Activated CD8-positive, alpha-beta T cell treated with anti-CD3 and anti-CD28 coated beads, Interleukin-2, amount 10 ng/mL, durations not matched to agents 7 days and 5 days (primary cell): Measurements from ENCODE around the gene TAF11L11. TPM values are rescaled to one million over a fixed set of nuclear protein-coding genes. Genes with fewer than 3 reads are reported as not detected.
"Not testable (repeated sequence)": the region's sequence is repeated elsewhere in the genome, so short reads cannot be mapped to it uniquely, and the experiment has no call there.

ENCODE experiments used
- ATAC-seq: fragments of 150-1000 bp; cut with Tn5 transposase; one replicate; pipeline ENCODE4 v1.10.0; 2021; ENCODE audit warnings: moderate library complexity
- CTCF ChIA-PET: fragments of 350-600 bp; sonication (Branson Sonifier 250); formaldehyde crosslinking; loops from one replicate; lab custom pipeline; 2021; ENCODE audit warnings: antibody characterized with exemption; lab: Charles Lee
- POLR2A ChIA-PET: fragments of 350-600 bp; sonication (Branson Sonifier 250); formaldehyde crosslinking; loops from one replicate; lab custom pipeline; 2021; ENCODE audit warnings: antibody characterized with exemption; lab: Charles Lee
- DNase-seq: peaks from one replicate; pipeline ENCODE4 v3.0.0-alpha.2; 2020
- H3K27ac Mint-ChIP-seq: one replicate; pipeline ENCODE4 v1.8.0; 2021; ENCODE audit warnings: mild to moderate bottlenecking, mixed read lengths
- H3K27me3 Mint-ChIP-seq: one replicate; pipeline ENCODE4 v1.8.0; 2021; ENCODE audit warnings: low read depth, mixed read lengths
- H3K36me3 Mint-ChIP-seq: one replicate; pipeline ENCODE4 v1.8.0; 2021; ENCODE audit warnings: low read depth, mixed read lengths
- H3K4me1 Mint-ChIP-seq: one replicate; pipeline ENCODE4 v1.8.0; 2021; ENCODE audit warnings: low read depth, mixed read lengths
- H3K4me3 Mint-ChIP-seq: one replicate; pipeline ENCODE4 v1.8.0; 2021; ENCODE audit warnings: mild to moderate bottlenecking, mixed read lengths
- H3K9me3 Mint-ChIP-seq: one replicate; pipeline ENCODE4 v1.8.0; 2022; ENCODE audit warnings: mixed read lengths; ENCODE audit not compliant: insufficient read depth
- total RNA-seq, 2 experiments: library from RNA; stranded (reverse); gene quantifications; one replicate each; pipeline ENCODE4 v1.2.3, GENCODE V29; 2021

TAF11L11 gene
- total RNA-seq, 2 experiments from 2014 or later: not detected

DNA sequence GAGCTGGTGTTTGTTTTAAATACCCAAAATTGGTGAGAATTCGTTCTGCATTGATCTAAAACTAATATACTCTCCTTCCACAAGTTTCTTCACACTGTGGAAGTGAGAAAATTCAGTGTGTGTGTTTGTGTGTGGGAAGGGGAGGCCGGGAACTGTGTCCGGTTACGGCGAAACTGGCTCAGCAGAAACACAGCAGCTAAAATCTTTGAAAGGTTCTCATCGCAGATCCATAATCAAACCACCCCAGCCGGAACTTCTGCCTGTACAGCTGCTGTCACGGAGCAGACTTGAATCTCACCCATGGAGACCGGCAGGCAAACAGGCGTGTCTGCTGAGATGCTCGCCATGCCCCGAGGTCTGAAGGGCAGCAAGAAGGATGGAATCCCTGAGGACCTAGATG lies 27.8 kb downstream of the TAF11L11 start, which contains the start of gene TAF11L13:
Gene TAF11L13 (plus strand): TSS at position 301 of the 400 bp plus-strand sequence.
- H3K27me3 Mint-ChIP-seq, DNase-seq, POLR2A ChIA-PET, ATAC-seq, H3K9me3 Mint-ChIP-seq, H3K36me3 Mint-ChIP-seq, H3K4me3 Mint-ChIP-seq, H3K4me1 Mint-ChIP-seq, CTCF ChIA-PET, H3K27ac Mint-ChIP-seq: not testable (repeated sequence)

DNA sequence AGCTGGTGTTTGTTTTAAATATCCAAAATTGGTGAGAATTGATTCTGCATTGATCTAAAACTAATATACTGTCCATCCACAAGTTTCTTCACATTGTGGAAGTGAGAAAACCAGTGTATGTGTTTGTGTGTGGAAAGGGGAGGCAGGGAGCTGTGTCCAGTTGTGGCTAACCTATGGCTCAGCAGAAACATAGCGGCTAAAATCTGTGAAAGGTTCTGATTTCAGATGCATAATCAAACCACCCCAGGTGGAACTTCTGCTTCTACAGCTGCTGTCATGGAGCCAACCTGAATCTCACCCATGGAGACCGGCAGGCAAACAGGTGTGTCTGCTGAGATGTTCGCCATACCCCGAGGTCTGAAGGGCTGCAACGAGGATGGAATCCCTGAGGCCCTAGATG lies 30.2 kb downstream of the TAF11L11 start, which contains the start of gene TAF11L14:
Gene TAF11L14 (plus strand): TSS at position 301 of the 400 bp plus-strand sequence.
- ChIA-PET CTCF (no interaction called here), POLR2A (no interaction called here)
- no peaks in the 10 kb centered on the region for H3K4me1 Mint-ChIP-seq
- H3K9me3 Mint-ChIP-seq: peaks cover 5% of the 10 kb centered on the region
- no peaks in the 10 kb centered on the region for H3K36me3 Mint-ChIP-seq
- no peaks in the 10 kb centered on the region for H3K27me3 Mint-ChIP-seq
- H3K27ac Mint-ChIP-seq: no peak within 1 kb of the TSS
- DNase-seq (no peak), ATAC-seq (no peak)
- H3K4me3 Mint-ChIP-seq: no peak within 1 kb of the TSS

DNA sequence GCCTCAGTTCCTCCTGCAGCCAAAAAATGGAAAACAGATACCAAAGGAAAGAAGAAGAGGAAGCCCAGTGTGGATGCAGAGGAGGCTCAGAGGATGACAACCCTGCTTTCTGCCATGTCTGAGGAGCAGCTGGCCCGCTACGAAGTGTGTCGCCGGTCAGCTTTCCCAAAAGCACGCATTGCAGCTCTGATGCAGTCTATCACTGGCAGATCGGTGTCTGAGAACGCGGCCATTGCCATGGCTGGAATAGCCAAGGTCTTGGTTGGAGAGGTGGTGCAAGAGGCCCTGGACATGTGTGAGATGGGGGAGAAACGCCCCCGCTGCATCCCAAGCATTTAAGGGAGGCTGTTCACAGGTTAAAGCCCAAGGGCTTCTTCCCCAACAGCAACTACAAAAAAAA lies 45.2 kb downstream of the TAF11L11 start:
- not testable (repeated sequence) for H3K36me3 Mint-ChIP-seq, H3K27ac Mint-ChIP-seq

DNA sequence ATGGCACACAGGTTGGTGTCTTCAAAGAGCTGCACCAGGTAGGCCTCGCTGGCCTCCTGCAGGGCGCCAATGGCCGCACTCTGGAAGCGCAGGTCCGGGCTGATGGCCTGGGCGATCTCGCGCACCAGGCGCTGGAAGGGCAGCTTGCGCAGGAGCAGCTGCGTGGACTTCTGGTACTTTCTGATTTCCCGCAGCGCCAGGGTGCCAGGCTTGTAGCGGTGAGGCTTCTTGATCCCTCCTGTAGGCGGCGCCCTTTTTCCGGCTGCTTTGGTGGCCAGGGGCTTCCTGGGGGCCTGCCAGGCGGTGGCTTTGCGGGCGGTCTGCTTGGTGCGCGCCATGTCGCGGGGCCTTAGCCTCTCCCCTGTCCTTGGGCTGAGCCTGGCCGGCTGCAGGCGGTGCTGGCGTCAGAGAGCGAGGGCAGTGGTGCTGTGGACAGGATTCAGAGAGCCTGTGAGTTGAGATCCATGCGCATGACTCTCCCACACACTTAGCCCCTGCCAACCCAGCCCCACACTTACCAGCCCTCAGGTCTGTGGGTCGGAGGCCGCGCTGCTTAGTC lies 51.3 kb downstream of the TAF11L11 start:
- H3K36me3 Mint-ChIP-seq, POLR2A ChIA-PET: not testable (repeated sequence)

More for the DNA sequence above, 45.2 kb downstream of the TAF11L11 start:
- H3K4me1 Mint-ChIP-seq, ATAC-seq, H3K27me3 Mint-ChIP-seq, H3K4me3 Mint-ChIP-seq, POLR2A ChIA-PET, DNase-seq, CTCF ChIA-PET: not testable (repeated sequence)
- H3K9me3 Mint-ChIP-seq: peaks cover 11% of the 10 kb centered on the region

More for the DNA sequence above, 51.3 kb downstream of the TAF11L11 start:
- H3K4me3 Mint-ChIP-seq, H3K4me1 Mint-ChIP-seq, H3K27ac Mint-ChIP-seq, ATAC-seq, H3K27me3 Mint-ChIP-seq, CTCF ChIA-PET, DNase-seq: not testable (repeated sequence)
- peaks cover 21% of the 10 kb centered on the region for H3K9me3 Mint-ChIP-seq

Other genes starting within 250 kb of the TAF11L11 start
- gene TAF11L2, start 106.0 kb upstream of the TAF11L11 start, total RNA-seq: not detected
- gene TAF11L3, start 85.8 kb upstream of the TAF11L11 start, total RNA-seq: not detected
- not detected for gene TAF11L4, start 82.4 kb upstream of the TAF11L11 start, total RNA-seq
- not detected for gene TAF11L5, start 78.9 kb upstream of the TAF11L11 start, total RNA-seq
- gene TAF11L6, start 75.5 kb upstream of the TAF11L11 start, total RNA-seq: not detected
- not detected for gene TAF11L7, start 18.4 kb upstream of the TAF11L11 start, total RNA-seq
- not detected for gene TAF11L8, start 13.2 kb upstream of the TAF11L11 start, total RNA-seq
- not detected for gene TAF11L9, start 9.8 kb upstream of the TAF11L11 start, total RNA-seq
- gene TAF11L10, start 6.4 kb upstream of the TAF11L11 start, total RNA-seq: not detected
- not detected for gene TAF11L12, start 6.2 kb downstream of the TAF11L11 start, total RNA-seq
- gene TAF11L13, start 27.9 kb downstream of the TAF11L11 start, total RNA-seq: not detected
- gene TAF11L14, start 30.3 kb downstream of the TAF11L11 start, total RNA-seq: not detected